Central memory CD8-positive, alpha-beta T cell (primary cell): Measurements from ENCODE around the gene KLHL36.
"Not testable (repeated sequence)": the region's sequence is repeated elsewhere in the genome, so short reads cannot be mapped to it uniquely, and the experiment has no call there.

ENCODE experiments used
- ATAC-seq: fragments of 150-1000 bp; cut with Tn5 transposase; replicated peaks from 2 replicates; pipeline ENCODE4 v1.10.0; 2022; ENCODE audit warnings: mild to moderate bottlenecking, moderate FRiP score, moderate number of reproducible peaks; ENCODE audit not compliant: poor library complexity, severe bottlenecking; ENCODE audit errors: extremely low read depth
- DNase-seq, 2 donors: peaks; one replicate each; pipeline ENCODE4 v3.0.0; 2021; ENCODE audit warnings: low spot score in 2 of 2
- H3K27ac Mint-ChIP-seq: one replicate; pipeline ENCODE4 v1.8.0; 2022; ENCODE audit warnings: low read depth, mild to moderate bottlenecking, moderate library complexity, mixed read lengths
- H3K27me3 Mint-ChIP-seq: one replicate; pipeline ENCODE4 v1.8.0; 2022; ENCODE audit warnings: mixed read lengths
- H3K36me3 Mint-ChIP-seq: one replicate; pipeline ENCODE4 v1.8.0; 2022; ENCODE audit warnings: mild to moderate bottlenecking, moderate library complexity, mixed read lengths; ENCODE audit not compliant: insufficient read depth
- H3K4me1 Mint-ChIP-seq: one replicate; pipeline ENCODE4 v1.8.0; 2022; ENCODE audit warnings: mixed read lengths
- H3K4me3 Mint-ChIP-seq: one replicate; pipeline ENCODE4 v1.8.0; 2022; ENCODE audit warnings: mild to moderate bottlenecking, moderate library complexity, mixed read lengths
- H3K9me3 Mint-ChIP-seq: one replicate; pipeline ENCODE4 v1.8.0; 2022; ENCODE audit warnings: mixed read lengths

The KLHL36 gene

DNA sequence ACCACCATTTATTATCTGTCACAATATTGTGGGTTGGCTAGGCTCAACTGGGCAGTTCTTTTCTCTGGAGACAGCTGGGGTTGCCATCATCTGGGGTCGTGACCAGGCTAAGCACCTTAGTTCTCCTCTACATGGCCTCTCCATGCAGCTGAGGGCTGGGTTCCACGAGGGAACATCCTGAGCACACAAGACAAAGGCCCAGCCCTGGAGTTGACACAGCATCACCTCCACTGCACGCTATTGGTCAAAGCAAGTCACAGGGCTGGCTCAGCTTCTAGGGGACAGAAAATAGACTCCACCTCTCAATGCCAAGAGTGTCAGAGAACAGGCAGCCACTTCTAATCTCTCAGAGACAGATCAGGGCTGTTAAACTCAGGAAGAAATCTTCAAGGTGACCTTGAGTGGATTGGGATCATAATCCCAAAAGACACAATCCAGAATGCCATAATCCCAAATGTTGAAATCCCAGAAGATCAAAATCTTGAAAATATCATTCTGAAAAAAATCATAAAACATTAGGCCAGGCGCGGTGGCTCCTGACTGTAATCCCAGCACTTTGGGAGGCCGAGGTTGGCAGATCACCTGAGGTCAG, 38.5 kb downstream of the KLHL36 start:
- H3K27ac Mint-ChIP-seq = no peak overlapping the region
- no peaks in the 10 kb centered on the region for H3K36me3 Mint-ChIP-seq
- no peaks in the 10 kb centered on the region for H3K9me3 Mint-ChIP-seq
- no peak for DNase-seq
- no peak overlapping the region for H3K4me3 Mint-ChIP-seq
- ATAC-seq = no peak
- peaks cover 29% of the 10 kb centered on the region for H3K27me3 Mint-ChIP-seq
- no peaks in the 10 kb centered on the region for H3K4me1 Mint-ChIP-seq

DNA sequence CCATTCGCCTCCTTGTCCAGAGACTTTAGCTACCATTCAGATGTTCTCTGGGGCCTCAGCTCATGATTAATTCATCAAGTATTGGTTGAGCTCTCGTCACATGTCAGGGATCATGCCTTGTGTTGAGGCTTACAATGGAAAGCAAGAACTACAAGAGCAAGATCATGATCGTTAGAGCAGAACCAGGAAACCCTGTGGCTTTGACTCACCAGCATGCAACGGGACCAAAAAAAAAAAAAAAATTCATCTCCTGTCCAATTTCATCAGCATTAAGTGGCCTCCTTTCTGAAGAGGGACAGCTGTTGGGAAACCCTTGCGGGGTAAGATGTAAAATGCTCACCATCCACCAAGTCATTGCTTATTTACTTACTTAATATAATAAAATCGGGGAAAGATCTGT, 39.4 kb downstream of the KLHL36 start:
- DNase-seq = no peak
- ATAC-seq = no peak
- Mint-ChIP-seq H3K27ac (no peak overlapping the region), H3K4me3 (no peak overlapping the region), H3K9me3 (no peaks in the 10 kb centered on the region), H3K4me1 (no peaks in the 10 kb centered on the region), H3K27me3 (peaks cover 29% of the 10 kb centered on the region), H3K36me3 (no peaks in the 10 kb centered on the region)

DNA sequence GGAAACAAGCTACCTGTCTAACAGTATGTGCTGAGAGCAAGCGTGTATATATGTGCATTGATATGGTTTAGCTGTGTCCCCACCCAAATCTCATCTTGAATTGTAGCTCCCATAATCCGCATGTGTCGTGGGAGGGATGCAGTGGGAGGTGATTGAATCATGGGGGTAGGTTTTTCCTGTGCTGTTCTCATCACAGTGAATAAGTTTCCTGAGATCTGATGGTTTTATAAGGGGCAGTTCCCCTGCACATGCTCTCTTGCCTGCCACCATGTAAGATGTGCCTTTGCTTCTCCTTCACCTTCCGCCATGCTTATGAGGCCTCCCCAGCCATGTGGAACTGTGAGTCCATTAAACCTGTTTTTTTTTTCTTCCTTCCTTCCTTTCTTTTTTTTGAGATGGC, 39.9 kb downstream of the KLHL36 start:
- not testable (repeated sequence) for ATAC-seq, DNase-seq, H3K27ac Mint-ChIP-seq, H3K36me3 Mint-ChIP-seq, H3K4me1 Mint-ChIP-seq, H3K4me3 Mint-ChIP-seq, H3K9me3 Mint-ChIP-seq
- H3K27me3 Mint-ChIP-seq = peaks cover 29% of the 10 kb centered on the region

DNA sequence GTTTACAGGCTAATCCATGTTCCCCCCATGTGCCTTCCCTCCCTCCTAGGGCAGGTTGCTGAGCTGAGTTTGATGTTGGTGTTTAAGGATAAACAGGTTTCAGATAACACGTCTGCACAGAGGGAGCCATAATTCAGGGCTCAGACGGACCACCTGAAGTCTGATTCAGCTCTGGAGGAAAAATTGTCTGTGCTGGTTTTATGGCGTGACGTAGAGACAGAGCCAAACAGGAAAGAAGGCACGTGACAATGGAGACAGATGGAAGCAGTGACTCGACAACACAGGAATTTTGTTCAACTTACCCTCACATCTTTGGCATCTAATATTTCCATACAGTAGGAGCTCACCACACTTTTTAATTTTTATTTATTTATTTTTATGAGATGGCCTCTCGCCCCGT, 40.8 kb downstream of the KLHL36 start:
- Mint-ChIP-seq H3K27me3 (peaks cover 26% of the 10 kb centered on the region), H3K4me1 (no peaks in the 10 kb centered on the region), H3K4me3 (no peak overlapping the region), H3K36me3 (no peaks in the 10 kb centered on the region), H3K27ac (no peak overlapping the region), H3K9me3 (no peaks in the 10 kb centered on the region)
- no peak for DNase-seq
- no peak for ATAC-seq

DNA sequence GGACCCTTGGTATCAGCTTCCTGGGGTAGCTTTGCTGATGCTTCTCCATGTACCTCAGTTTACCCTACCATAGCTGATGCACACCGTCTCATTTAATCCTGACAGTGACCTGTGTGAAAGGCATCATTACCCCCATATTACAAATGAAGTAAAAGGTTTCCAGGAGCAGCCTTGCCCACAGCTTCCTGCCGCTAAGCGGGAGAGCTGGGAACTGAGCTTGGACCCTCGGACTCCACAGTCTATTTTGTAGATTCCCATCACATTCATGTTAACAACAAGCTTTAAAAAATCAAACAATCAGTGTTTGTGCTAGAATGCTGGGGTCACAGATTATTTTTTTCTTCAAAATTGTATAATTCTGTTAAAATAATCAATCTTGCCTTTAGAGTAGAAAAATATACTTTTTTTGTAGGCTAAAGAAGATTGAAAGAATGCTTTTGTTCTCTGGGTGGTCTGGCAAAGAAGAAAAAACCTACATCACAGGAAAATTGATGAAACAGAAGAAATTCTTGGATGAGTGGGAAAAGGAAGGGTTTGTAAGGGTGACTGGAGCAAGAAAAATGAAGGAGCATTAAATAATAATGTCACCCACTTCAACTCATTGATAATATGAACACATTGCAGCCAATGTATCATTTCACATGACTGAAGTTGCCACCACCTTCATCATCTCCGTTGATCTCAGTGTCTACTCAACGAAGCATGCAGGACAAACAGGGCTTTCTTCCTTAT, 41.9 kb downstream of the KLHL36 start:
- Mint-ChIP-seq H3K4me3 (no peak overlapping the region), H3K27ac (no peak overlapping the region), H3K4me1 (no peaks in the 10 kb centered on the region), H3K36me3 (no peaks in the 10 kb centered on the region), H3K9me3 (no peaks in the 10 kb centered on the region), H3K27me3 (peaks cover 15% of the 10 kb centered on the region)
- DNase-seq (no peak), ATAC-seq (no peak)

DNA sequence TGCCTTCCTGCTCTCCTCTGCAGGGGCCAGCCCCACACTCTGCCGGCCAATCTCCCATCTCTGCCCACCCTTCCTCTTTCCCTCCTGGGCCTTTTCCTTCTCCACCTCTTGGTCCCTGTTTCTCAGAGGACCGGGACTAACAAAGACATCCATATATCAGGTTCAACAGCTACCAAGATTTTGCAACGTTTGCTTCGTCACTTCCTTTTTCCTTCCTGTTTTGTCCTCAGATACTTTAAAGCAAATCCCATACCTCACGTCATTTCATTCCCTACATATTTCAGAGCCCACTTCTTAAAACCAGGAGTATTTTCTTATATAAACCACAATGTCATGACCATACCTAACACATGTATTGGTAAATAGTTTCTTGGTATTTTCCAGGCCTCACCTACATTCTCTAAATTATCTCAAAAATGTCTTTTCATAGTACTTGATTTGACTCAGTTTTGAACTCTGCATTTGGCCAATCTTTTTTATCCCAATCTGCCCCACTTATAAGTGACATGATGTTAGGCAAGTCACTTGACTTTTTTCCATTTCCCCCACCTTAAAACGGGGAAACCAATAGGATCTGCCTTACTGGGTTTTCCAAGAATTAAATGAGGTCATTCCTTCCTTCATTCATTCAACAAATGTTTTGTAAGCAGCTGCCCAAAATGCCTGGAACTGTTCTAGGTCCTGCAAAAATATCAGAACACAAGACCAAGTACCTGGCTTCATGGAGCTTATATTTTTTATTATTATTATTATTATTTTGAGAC, 44.3 kb downstream of the KLHL36 start:
- H3K36me3 Mint-ChIP-seq = no peaks in the 10 kb centered on the region
- H3K4me3 Mint-ChIP-seq = no peak overlapping the region
- H3K27ac Mint-ChIP-seq = no peak overlapping the region
- ATAC-seq (no peak), DNase-seq (no peak)
- H3K27me3 Mint-ChIP-seq = peaks cover 14% of the 10 kb centered on the region
- no peaks in the 10 kb centered on the region for H3K9me3 Mint-ChIP-seq
- H3K4me1 Mint-ChIP-seq = no peaks in the 10 kb centered on the region

DNA sequence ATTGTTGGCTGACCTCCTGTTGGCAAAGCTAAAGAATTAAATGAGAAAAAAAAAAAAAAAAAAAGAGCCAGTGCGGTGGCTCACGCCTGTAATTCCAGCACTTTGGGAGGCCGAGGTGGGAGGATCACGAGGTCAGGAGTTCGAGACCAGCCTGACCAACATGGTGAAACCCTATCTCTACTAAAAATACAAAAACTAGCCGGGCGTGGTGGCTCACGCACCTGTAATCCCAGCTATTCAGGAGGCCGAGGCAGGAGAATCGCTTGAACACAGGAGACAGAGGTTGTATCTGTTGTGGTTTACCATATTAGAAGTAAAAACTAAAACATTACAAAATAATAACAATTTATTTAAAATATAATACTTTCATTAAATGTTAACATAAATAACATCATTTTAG, 45.6 kb downstream of the KLHL36 start:
- H3K36me3 Mint-ChIP-seq, H3K4me1 Mint-ChIP-seq, DNase-seq, H3K4me3 Mint-ChIP-seq, H3K27ac Mint-ChIP-seq, H3K9me3 Mint-ChIP-seq, ATAC-seq: not testable (repeated sequence)
- peaks cover 14% of the 10 kb centered on the region for H3K27me3 Mint-ChIP-seq

DNA sequence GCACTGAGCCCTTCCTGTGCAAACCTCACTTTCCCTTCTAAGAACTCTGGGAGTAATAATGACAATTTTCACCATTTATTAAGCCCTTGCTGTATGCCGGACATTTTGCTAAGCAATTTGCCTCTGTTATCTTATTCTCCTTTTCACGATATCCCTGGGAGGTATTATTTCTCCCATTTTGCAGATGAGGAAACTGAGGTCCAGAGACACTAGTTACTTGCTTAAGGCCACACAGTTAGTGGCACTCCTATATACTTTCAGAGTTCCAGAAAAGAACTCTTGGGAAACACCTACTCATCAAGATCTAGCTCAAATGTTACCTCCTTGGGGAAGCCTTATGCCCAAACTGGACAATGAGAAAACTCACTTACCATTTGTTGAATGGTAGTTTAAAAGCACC, 46.7 kb downstream of the KLHL36 start:
- DNase-seq = no peak
- H3K4me1 Mint-ChIP-seq = no peaks in the 10 kb centered on the region
- H3K27ac Mint-ChIP-seq = no peak overlapping the region
- peaks cover 8% of the 10 kb centered on the region for H3K27me3 Mint-ChIP-seq
- H3K4me3 Mint-ChIP-seq = no peak overlapping the region
- no peak for ATAC-seq
- no peaks in the 10 kb centered on the region for H3K9me3 Mint-ChIP-seq
- H3K36me3 Mint-ChIP-seq = no peaks in the 10 kb centered on the region

DNA sequence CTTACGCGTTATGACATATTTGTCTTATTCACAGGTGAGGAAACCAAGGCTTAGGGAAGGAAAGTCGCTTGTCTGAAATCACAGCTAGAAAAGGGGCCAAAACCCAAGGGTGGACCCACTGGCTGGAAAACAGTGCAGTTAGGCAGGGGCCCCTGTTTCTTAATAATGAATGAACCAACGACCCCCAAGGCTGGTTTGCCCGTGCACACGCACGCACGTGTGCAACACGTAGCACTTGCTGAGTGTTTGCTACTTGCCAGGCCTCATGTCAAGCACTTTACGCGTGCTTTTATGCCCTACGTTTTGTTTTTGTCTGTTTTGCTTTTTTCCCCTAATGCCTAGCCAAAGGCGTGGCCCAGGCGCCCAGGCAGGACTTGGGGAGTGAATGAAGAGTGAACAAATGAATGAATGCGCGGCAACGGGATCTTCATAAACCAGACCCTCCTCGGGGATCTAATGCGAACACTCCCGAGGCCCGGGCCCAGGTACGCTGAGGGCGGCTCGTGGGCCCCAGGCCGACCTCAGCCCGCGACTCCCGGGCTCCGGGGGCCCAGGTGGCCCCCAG, 50.9 kb downstream of the KLHL36 start:
- ATAC-seq (no peak), DNase-seq (peak in 1 of 2 donors; percentile 17)
- Mint-ChIP-seq H3K27ac (peak overlapping the region; percentile 90), H3K27me3 (no peaks in the 10 kb centered on the region), H3K4me1 (peaks cover 23% of the 10 kb centered on the region), H3K36me3 (peaks cover 8% of the 10 kb centered on the region), H3K4me3 (peak overlapping the region; percentile 92), H3K9me3 (no peaks in the 10 kb centered on the region)

DNA sequence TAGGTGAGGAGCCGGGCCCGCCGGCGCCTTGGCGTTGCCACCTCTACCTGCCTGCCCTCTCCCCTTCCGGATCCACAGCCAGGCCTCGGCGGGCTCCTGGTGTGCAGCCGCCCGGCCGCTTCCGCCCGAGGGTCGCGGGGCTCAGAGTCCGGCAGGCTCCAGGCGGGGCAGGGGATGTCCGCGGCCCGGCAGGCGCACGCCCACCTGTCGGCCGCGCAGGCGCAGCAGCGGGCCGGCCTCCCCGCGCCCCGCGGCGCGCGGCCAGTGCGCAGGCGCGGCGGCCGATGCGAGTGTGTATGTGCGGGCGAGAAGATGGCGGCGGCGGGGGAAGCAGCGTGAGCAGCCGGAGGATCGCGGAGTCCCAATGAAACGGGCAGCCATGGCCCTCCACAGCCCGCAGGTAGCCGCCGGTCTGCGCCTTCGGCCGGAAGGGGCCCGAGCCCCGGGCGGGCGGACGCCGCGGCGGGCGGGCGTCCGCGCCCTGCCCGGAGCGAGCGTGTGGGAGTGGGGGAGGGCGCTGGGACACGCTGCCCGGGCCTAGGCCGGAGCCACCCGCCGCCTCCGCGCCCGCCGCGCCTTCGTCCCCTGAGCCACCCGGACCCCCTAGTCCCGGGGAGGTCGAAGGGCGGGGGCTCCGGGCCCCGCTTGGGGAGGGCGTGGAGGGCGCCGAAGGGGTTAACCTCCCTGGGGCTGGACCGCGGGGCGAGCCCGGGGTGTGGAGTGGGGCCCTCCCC, 51.6 kb downstream of the KLHL36 start, which contains the start of gene USP10:
Gene USP10, plus strand, starts transcription at position 289 of the 734 bp plus-strand sequence. Its CDS starts 91 bp downstream, at position 380.
- Mint-ChIP-seq H3K36me3 (peaks cover 8% of the 10 kb centered on the region), H3K27ac (peak within 1 kb of the TSS; percentile 90), H3K4me1 (peaks cover 29% of the 10 kb centered on the region), H3K27me3 (no peaks in the 10 kb centered on the region), H3K4me3 (peak within 1 kb of the TSS; percentile 92), H3K9me3 (no peaks in the 10 kb centered on the region)
- peak; percentile 80 for ATAC-seq
- DNase-seq = peak; percentile 74 to 75

DNA sequence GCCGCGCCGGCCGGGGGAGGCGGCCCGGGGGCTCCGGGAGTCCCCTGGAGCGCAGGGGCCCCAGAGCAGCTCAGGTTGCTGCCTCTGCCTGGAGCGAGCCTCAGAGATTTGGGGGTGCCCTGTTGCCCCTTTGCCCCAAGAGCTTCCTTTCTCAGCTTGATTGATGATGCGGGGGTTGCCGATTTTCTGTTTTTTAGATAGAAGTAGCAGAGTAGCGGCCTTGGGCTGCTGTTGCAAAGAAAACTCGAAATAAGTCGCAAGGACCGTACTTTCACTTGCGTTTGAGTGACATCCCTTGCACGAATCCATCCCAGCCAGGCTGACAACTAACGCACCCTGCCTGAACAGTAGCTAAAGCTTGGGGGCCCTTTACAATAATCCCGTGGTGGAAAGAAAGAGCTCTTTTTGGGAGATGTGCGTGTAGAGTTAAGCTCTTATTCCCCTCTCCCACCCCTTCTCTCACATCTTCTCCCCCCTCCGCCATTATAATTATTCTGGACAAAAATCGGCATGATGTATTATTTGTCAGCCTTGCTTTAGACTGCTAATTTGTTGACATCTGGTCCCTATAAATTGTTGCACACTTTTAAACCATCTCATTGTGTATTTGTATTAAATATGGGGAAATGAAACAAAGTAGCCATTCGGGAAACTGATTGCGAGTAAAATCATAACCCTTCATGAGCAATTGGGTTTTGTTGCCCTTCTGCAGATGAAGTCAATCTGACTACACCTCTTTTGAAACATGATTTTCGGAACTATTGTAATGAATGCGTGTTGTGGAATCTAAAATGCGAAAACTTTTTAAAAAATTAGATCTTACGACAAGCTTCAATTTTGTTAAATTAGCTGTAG, 52.4 kb downstream of the KLHL36 start:
- H3K4me1 Mint-ChIP-seq = peaks cover 36% of the 10 kb centered on the region
- H3K36me3 Mint-ChIP-seq = peaks cover 8% of the 10 kb centered on the region
- peak overlapping the region; percentile 90 for H3K27ac Mint-ChIP-seq
- no peaks in the 10 kb centered on the region for H3K9me3 Mint-ChIP-seq
- peak overlapping the region; percentile 92 for H3K4me3 Mint-ChIP-seq
- no peaks in the 10 kb centered on the region for H3K27me3 Mint-ChIP-seq
- ATAC-seq (peak; percentile 68), DNase-seq (peak; percentile 23)
